ENCODE results near the gene FAM221B.

Gene FAM221B, protein sequence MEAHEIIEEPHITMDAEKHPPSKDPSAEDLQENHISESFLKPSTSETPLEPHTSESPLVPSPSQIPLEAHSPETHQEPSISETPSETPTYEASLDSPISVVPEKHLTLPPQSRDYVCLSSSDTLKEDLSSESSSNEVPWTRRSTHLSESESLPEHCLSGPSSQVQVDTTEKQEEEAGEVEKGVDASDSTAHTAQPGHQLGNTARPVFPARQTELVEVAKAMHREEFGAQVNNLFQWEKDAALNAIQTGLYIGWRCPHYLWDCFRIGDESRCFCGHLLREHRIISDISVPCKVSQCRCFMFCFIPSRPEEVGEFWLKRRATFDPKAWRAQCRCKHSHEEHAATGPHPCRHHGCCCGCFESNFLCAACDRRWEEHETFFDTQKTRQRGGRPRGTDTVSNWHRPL

DNA sequence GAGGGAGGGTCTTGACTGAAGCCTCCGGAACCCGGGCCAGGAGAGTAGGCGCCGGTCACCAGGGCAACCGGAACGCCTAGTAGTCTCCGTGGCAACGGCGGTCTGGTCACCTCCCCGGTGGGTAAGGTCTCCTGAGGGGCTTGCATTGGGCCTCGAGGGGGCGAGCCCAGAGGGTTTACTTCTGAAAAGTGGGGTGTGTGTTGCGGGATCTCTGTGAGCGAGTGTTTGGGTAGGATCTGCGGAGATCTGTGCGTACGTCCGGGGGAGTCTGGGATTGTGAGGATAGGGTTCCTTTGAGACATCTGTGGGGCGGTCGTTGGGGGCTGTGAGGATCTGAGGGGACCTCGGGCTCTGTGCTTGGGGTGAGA, at the start of gene FAM221B:
Gene FAM221B (minus strand): TSS at position 17 of the 368 bp plus-strand sequence. CDS start 2,571 bp downstream, outside the sequence.
- no peak for TF ChIP-seq CTCF (IDR thresholded peaks at IDR 0.05; ENCODE audit: borderline replicate concordance, insufficient read depth, low read depth, low read length)
- H3K4me3 ChIP-seq (ENCODE audit: low read depth, low read length) = peak within 1 kb of the TSS; percentile 61

DNA sequence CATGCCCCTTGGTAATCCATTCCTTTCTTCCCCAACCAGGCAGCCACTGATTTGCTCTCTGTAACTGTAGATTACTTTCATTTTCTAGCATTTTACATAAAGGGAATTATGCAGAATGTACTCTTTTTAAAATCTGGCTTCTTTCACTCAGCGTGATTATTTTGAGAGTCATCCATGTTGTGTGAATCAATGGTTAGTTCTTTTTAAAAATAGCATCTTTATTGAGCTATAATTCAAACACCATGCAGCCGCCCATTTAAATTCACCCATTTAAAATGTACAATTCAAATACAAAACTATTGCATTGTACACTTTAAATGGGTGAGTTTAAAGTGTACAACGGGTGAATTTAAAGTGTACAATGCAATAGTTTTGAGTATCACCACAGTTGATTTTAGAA, 44.0 kb upstream of the FAM221B start:
- H3K4me3 ChIP-seq (ENCODE audit: low read depth, low read length) = no peak overlapping the region

DNA sequence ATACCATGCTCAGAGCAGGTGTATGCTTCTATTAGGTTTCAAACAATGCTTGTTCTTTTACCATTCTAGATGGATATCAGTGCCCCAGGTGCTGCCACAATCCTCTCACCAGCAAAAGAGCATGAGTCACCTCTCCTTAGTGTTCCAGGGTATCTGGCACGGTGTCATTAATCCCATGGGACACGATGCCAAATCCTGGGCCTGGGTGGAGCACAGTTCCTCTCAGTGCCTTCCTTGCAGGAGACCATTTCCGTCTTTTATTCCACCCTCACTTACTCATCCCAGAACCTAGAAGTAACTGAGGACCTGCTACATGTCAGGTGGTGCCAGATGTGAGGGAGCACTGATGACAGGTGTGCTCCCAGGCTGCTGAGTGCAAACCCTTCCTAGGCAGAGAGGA, 43.0 kb upstream of the FAM221B start:
- no peak overlapping the region for H3K4me3 ChIP-seq (ENCODE audit: low read depth, low read length)
- no peak for TF ChIP-seq CTCF (IDR thresholded peaks at IDR 0.05; ENCODE audit: borderline replicate concordance, insufficient read depth, low read depth, low read length)

More for the DNA sequence above, 44.0 kb upstream of the FAM221B start:
- TF ChIP-seq CTCF (IDR thresholded peaks at IDR 0.05; ENCODE audit: borderline replicate concordance, insufficient read depth, low read depth, low read length) = no peak

GRCh38 chr9:35870351-35870923, 41.9 kb upstream of the FAM221B start, which contains the start of gene OR13J1:
Gene OR13J1 (minus strand): TSS chr9:35870401. CDS start chr9:35870401, 0 bp downstream.
- no peak for TF ChIP-seq CTCF (IDR thresholded peaks at IDR 0.05; ENCODE audit: borderline replicate concordance, insufficient read depth, low read depth, low read length)
- no peak within 1 kb of the TSS for H3K4me3 ChIP-seq (ENCODE audit: low read depth, low read length)

DNA sequence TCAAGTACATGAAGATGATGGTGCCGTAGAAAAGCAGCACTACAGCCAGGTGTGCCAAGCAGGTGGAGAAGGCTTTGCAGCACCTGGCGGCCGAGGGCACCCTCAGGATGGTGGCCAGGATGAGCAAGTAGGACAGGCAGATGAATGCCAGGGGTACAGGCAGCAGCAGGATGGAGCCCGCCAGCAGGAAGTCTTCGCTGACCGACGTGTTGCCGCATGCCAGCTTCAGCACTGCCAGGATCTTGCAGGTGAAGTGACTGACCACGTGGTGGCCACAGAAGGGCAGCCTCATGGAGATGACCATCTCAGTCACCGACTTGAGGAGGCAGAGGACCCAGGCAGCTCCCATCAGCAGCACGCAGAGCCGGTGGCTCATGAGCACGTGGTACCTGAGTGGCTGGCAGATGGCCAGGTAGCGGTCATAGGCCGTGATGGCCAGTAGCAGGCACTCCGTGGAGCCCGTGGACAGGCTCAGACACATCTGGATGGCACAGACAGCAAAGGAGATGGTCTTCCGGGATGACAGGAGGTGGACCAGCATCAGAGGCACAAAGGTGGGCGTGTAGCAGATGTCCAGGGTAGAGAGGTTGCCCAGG, 41.2 kb upstream of the FAM221B start:
- TF ChIP-seq CTCF (IDR thresholded peaks at IDR 0.05; ENCODE audit: borderline replicate concordance, insufficient read depth, low read depth, low read length) = no peak
- no peak overlapping the region for H3K4me3 ChIP-seq (ENCODE audit: low read depth, low read length)

DNA sequence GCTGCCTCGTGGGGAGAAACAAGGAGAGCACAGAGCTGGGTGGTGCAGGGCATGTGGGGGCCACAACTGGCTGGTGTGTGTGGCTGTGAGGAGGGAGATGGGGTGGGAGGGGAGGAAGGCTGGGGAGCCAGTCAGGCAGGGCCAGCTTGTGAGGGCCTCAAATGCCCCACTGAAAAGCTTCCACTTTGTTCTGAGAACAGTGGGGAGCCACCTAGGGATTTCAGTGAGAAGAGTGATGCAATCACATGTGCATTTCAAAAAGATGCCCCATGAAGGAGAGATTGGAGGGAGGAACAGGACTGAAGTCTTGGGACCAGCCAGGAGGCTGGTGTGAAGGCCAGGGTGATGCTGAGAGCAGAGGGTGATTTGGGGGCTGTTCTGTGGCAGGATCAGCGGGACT, 40.4 kb upstream of the FAM221B start:
- H3K4me3 ChIP-seq (ENCODE audit: low read depth, low read length) = no peak overlapping the region
- no peak for TF ChIP-seq CTCF (IDR thresholded peaks at IDR 0.05; ENCODE audit: borderline replicate concordance, insufficient read depth, low read depth, low read length)

Measured in GM12875 (cell line).